ENCODE measurements around the gene NDUFB8. TPM values are rescaled to one million over a fixed set of nuclear protein-coding genes. Genes with fewer than 3 reads are reported as not detected.

Gene NDUFB8
- total and polyA plus RNA-seq, 8 donors, result 112 to 147 (median 134) TPM

- no peak overlapping the region for H3K27ac ChIP-seq
Measured at GRCh38 chr10:100560248-100560647, 30.6 kb upstream of the NDUFB8 start.

GRCh38 chr10:100554902-100555301 is 25.2 kb upstream of the NDUFB8 start:
- Histone ChIP-seq H3K27me3 (no peaks in the 10 kb centered on the region), H3K27ac (no peak overlapping the region), H3K4me3 (no peak overlapping the region), H3K36me3 (peaks cover 0 to 35% of the 10 kb centered on the region in 2 donors), H3K4me1 (no peaks in the 10 kb centered on the region), H3K9me3 (no peaks in the 10 kb centered on the region)
- ATAC-seq (no peak), DNase-seq (no peak)
- intact Hi-C loops (cut with DNase I), result no loop called here
- TF ChIP-seq CTCF (IDR thresholded peaks at IDR 0.05), result no peak

More at GRCh38 chr10:100560248-100560647, 30.6 kb upstream of the NDUFB8 start:
- H3K9me3 ChIP-seq, result no peaks in the 10 kb centered on the region
- no peak for TF ChIP-seq CTCF (IDR thresholded peaks at IDR 0.05)
- H3K4me1 ChIP-seq, result peaks cover 5 to 12% of the 10 kb centered on the region in 2 donors
- no peak for ATAC-seq
- intact Hi-C loops (cut with DNase I), result loop anchor here in 1 of 2 donors (10.0 kb wide), 1 partner anchor 315 kb away; no protein-coding TSS in a partner anchor
- H3K36me3 ChIP-seq, result peaks cover 0 to 20% of the 10 kb centered on the region in 2 donors
- no peak overlapping the region for H3K4me3 ChIP-seq
- DNase-seq, result no peak
- peaks cover 13 to 38% of the 10 kb centered on the region in 2 donors for H3K27me3 ChIP-seq

- ATAC-seq, result no peak
Measured at GRCh38 chr10:100553929-100554328, 24.3 kb upstream of the NDUFB8 start.

GRCh38 chr10:100551738-100552137 is 22.1 kb upstream of the NDUFB8 start:
- Histone ChIP-seq H3K4me1 (no peaks in the 10 kb centered on the region), H3K4me3 (no peak overlapping the region), H3K27me3 (no peaks in the 10 kb centered on the region), H3K27ac (no peak overlapping the region), H3K9me3 (no peaks in the 10 kb centered on the region), H3K36me3 (peaks cover 0 to 54% of the 10 kb centered on the region in 2 donors)
- DNase-seq (no peak), ATAC-seq (no peak)
- TF ChIP-seq CTCF (IDR thresholded peaks at IDR 0.05), result no peak
- intact Hi-C loops (cut with DNase I), result no loop called here

More at GRCh38 chr10:100553929-100554328, 24.3 kb upstream of the NDUFB8 start:
- Histone ChIP-seq H3K27me3 (no peaks in the 10 kb centered on the region), H3K27ac (no peak overlapping the region), H3K36me3 (peaks cover 0 to 45% of the 10 kb centered on the region in 2 donors), H3K9me3 (no peaks in the 10 kb centered on the region), H3K4me3 (no peak overlapping the region), H3K4me1 (no peaks in the 10 kb centered on the region)
- no peak for DNase-seq
- intact Hi-C loops (cut with DNase I), result no loop called here
- no peak for TF ChIP-seq CTCF (IDR thresholded peaks at IDR 0.05)

GRCh38 chr10:100551196-100551595 is 21.5 kb upstream of the NDUFB8 start:
- DNase-seq (no peak), ATAC-seq (peak; percentile 16)
- Histone ChIP-seq H3K27me3 (no peaks in the 10 kb centered on the region), H3K4me3 (no peak overlapping the region), H3K9me3 (no peaks in the 10 kb centered on the region), H3K36me3 (peaks cover 0 to 59% of the 10 kb centered on the region in 2 donors), H3K27ac (no peak overlapping the region), H3K4me1 (no peaks in the 10 kb centered on the region)
- TF ChIP-seq CTCF (IDR thresholded peaks at IDR 0.05), result no peak
- intact Hi-C loops (cut with DNase I), result no loop called here

All from left lung (tissue), 10 donors.